HG03103 (cell line): ENCODE results near the gene MAPKAP1.

Source experiments
- ATAC-seq: cut with Tn5 transposase; IDR thresholded peaks from one replicate; pipeline ENCODE4 v1.9.1; 2021; ENCODE audit warnings: low read depth; ENCODE audit not compliant: unreplicated experiment

MAPKAP1 gene

GRCh38 chr9:125680445-125680844 lies 26.6 kb downstream of the MAPKAP1 start:
- ATAC-seq: no peak

GRCh38 chr9:125679597-125680189 lies 27.3 kb downstream of the MAPKAP1 start:
- no peak for ATAC-seq

GRCh38 chr9:125674981-125675973 lies 31.7 kb downstream of the MAPKAP1 start:
- no peak for ATAC-seq

- no peak for ATAC-seq
Measured at GRCh38 chr9:125672876-125673275, 34.1 kb downstream of the MAPKAP1 start.

GRCh38 chr9:125663127-125663526 lies 43.9 kb downstream of the MAPKAP1 start:
- ATAC-seq: no peak

- ATAC-seq: no peak
Measured at GRCh38 chr9:125660557-125660956, 46.5 kb downstream of the MAPKAP1 start.

GRCh38 chr9:125659954-125660353 lies 47.1 kb downstream of the MAPKAP1 start:
- ATAC-seq: no peak

- no peak for ATAC-seq
Measured at GRCh38 chr9:125659201-125659840, 47.7 kb downstream of the MAPKAP1 start.

GRCh38 chr9:125656560-125656959 lies 50.4 kb downstream of the MAPKAP1 start:
- ATAC-seq: no peak

GRCh38 chr9:125655691-125656410 lies 51.2 kb downstream of the MAPKAP1 start:
- ATAC-seq: no peak

- ATAC-seq: no peak
Measured at GRCh38 chr9:125655066-125655633, 51.9 kb downstream of the MAPKAP1 start.

- ATAC-seq: no peak
Measured at GRCh38 chr9:125654121-125654520, 52.9 kb downstream of the MAPKAP1 start.

GRCh38 chr9:125653325-125653724 lies 53.7 kb downstream of the MAPKAP1 start:
- no peak for ATAC-seq

GRCh38 chr9:125652759-125653158 lies 54.2 kb downstream of the MAPKAP1 start:
- ATAC-seq: no peak

GRCh38 chr9:125652233-125652594 lies 54.8 kb downstream of the MAPKAP1 start:
- ATAC-seq: no peak

- no peak for ATAC-seq
Measured at GRCh38 chr9:125651576-125652232, 55.3 kb downstream of the MAPKAP1 start.

GRCh38 chr9:125650271-125650737 lies 56.7 kb downstream of the MAPKAP1 start:
- peak; percentile 65 for ATAC-seq

GRCh38 chr9:125649826-125650225 lies 57.2 kb downstream of the MAPKAP1 start:
- no peak for ATAC-seq

- no peak for ATAC-seq
Measured at GRCh38 chr9:125649315-125649714, 57.7 kb downstream of the MAPKAP1 start.

- no peak for ATAC-seq
Measured at GRCh38 chr9:125648294-125648693, 58.7 kb downstream of the MAPKAP1 start.
